Breast epithelium (tissue), 4 donors: Measurements from ENCODE around the gene PBX3. TPM values are rescaled to one million over a fixed set of nuclear protein-coding genes. Genes with fewer than 3 reads are reported as not detected.

Source experiments
- DNase-seq, 2 donors: peaks; one replicate each; pipeline ENCODE4 v3.0.0-alpha.2; 2019; ENCODE audit warnings: low spot score in 2 of 2
- H3K27ac ChIP-seq, 2 donors: fragments of 200-600 bp; sonication (generic) in 1 of 2; one replicate each; pipeline ENCODE4 v1.5.1; 2016 to 2019; ENCODE audit warnings: mild to moderate bottlenecking in 1 of 2
- H3K27me3 ChIP-seq, 2 donors: fragments of 200-600 bp; sonication (generic) in 1 of 2; one replicate each; pipeline versions ENCODE4 v1.5.1 to v1.6.0; 2017 to 2019; ENCODE audit warnings: control low read depth in 1 of 2, mild to moderate bottlenecking in 1 of 2
- H3K36me3 ChIP-seq: fragments of 200-600 bp; one replicate; pipeline ENCODE4 v1.5.1; 2019
- H3K4me1 ChIP-seq, 2 donors: fragments of 200-600 bp; sonication (generic); one replicate each; pipeline ENCODE4 v1.5.1; 2016 to 2019; ENCODE audit warnings: control low read depth in 1 of 2
- H3K4me3 ChIP-seq, 3 donors: fragments of 200-600 bp; sonication (generic); 1 replicate in 2 of 3; 2 replicates in 1 of 3; pipeline ENCODE4 v1.5.1; 2016 to 2019; ENCODE audit warnings: mild to moderate bottlenecking in 3 of 3, moderate library complexity in 2 of 3
- H3K9me3 ChIP-seq, 2 donors: fragments of 200-600 bp; sonication (generic) in 1 of 2; one replicate each; pipeline ENCODE4 v1.5.1; 2016 to 2019; ENCODE audit warnings: control low read depth in 1 of 2
- POLR2A ChIP-seq: fragments of 450-650 bp; IDR thresholded peaks from one replicate; pipeline ENCODE4 v1.6.1; 2016; ENCODE audit warnings: antibody characterized with exemption, mild to moderate bottlenecking, moderate library complexity
- POLR2AphosphoS5 ChIP-seq, 3 donors: sonication (generic); formaldehyde crosslinking; IDR thresholded peaks; one replicate each; pipeline ENCODE4 v1.6.1; 2017; ENCODE audit warnings: antibody characterized with exemption in 3 of 3
- intact Hi-C: fragments of 100-400 bp; cut with DNase I; formaldehyde crosslinking; loops from one replicate; pipeline ENCODE4 v1.15.1; 2023; ENCODE audit warnings: low total_unique reads
- total RNA-seq, 3 donors: library from RNA; depleted of rRNA; stranded (reverse); fragments of >200 nt; gene quantifications; one replicate each; pipeline ENCODE4 v1.1.0, GENCODE V29; 2016
- TF ChIP-seq, protein P1 (sequence below), 3 donors: fragments of 450-650 bp; IDR thresholded peaks; one replicate each; pipeline ENCODE4 v1.5.1; 2016 to 2017; ENCODE audit warnings: antibody characterized with exemption in 3 of 3, mild to moderate bottlenecking in 3 of 3, moderate library complexity in 3 of 3

PBX3 gene
- total RNA-seq, 3 donors from 2014 or later: 29.5 to 31.2 (median 29.8) TPM

DNA sequence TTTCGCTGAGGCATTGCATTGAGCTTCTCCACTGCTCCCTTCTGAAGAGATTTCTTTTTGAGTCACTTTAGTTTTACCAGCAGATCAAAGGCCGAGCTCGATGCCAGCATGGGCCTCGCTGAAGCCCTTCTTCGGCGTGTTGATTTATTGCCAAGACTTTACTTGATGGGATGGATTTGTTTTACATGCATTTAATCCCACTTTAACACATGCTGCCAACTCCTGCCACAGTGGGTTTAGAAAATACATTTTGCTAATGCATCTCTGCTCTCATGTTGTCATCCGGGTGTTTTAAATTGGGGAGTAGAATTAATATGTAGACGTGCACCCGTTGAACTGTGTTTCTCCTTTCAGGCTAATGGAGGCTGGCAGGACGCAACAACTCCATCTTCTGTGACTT, 218.3 kb downstream of the PBX3 start:
- Histone ChIP-seq H3K27me3 (no peaks in the 10 kb centered on the region), H3K27ac (no peak overlapping the region), H3K36me3 (no peaks in the 10 kb centered on the region), H3K4me3 (no peak overlapping the region), H3K4me1 (no peaks in the 10 kb centered on the region), H3K9me3 (no peaks in the 10 kb centered on the region)
- DNase-seq: no peak
- intact Hi-C loops: no loop called here
- TF ChIP-seq, protein P1, sequence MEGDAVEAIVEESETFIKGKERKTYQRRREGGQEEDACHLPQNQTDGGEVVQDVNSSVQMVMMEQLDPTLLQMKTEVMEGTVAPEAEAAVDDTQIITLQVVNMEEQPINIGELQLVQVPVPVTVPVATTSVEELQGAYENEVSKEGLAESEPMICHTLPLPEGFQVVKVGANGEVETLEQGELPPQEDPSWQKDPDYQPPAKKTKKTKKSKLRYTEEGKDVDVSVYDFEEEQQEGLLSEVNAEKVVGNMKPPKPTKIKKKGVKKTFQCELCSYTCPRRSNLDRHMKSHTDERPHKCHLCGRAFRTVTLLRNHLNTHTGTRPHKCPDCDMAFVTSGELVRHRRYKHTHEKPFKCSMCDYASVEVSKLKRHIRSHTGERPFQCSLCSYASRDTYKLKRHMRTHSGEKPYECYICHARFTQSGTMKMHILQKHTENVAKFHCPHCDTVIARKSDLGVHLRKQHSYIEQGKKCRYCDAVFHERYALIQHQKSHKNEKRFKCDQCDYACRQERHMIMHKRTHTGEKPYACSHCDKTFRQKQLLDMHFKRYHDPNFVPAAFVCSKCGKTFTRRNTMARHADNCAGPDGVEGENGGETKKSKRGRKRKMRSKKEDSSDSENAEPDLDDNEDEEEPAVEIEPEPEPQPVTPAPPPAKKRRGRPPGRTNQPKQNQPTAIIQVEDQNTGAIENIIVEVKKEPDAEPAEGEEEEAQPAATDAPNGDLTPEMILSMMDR (IDR thresholded peaks at IDR 0.05): no peak

DNA sequence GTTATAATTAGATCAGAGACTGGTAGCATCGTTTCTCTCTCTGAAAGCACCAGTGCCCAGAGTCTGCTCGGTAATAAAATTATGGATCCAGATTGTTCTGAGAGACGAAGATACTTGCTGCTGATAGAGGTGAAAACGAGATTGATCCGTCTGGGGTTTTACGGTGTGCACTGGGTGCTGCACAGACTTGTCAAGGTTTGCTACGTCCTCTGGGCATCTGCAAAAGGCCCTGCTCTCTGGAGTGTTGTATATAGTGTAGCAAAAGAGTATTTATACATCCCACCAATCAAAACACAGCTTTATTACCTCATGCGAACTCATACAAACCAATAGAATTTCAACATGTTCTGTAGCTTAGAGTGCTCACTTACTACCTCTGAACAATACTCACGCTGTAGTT, 219.3 kb downstream of the PBX3 start:
- intact Hi-C loops: no loop called here
- Histone ChIP-seq H3K27me3 (no peaks in the 10 kb centered on the region), H3K4me3 (no peak overlapping the region), H3K36me3 (no peaks in the 10 kb centered on the region), H3K27ac (no peak overlapping the region), H3K9me3 (no peaks in the 10 kb centered on the region), H3K4me1 (no peaks in the 10 kb centered on the region)
- no peak for DNase-seq
- TF ChIP-seq, protein P1 (IDR thresholded peaks at IDR 0.05): no peak
- TF ChIP-seq POLR2A: no peak
- TF ChIP-seq POLR2AphosphoS5 (IDR thresholded peaks at IDR 0.05): no peak

GRCh38 chr9:125966959-125967711, 220.0 kb downstream of the PBX3 start:
- no peaks in the 10 kb centered on the region for H3K9me3 ChIP-seq
- no peak for DNase-seq
- no peak overlapping the region for H3K4me3 ChIP-seq
- H3K4me1 ChIP-seq: no peaks in the 10 kb centered on the region
- H3K27me3 ChIP-seq: no peaks in the 10 kb centered on the region
- no peak overlapping the region for H3K27ac ChIP-seq
- intact Hi-C loops: no loop called here
- TF ChIP-seq POLR2A: no peak
- TF ChIP-seq, protein P1 (IDR thresholded peaks at IDR 0.05): no peak
- TF ChIP-seq POLR2AphosphoS5 (IDR thresholded peaks at IDR 0.05): no peak
- H3K36me3 ChIP-seq: no peaks in the 10 kb centered on the region

GRCh38 chr9:125968714-125969374, 221.7 kb downstream of the PBX3 start:
- Histone ChIP-seq H3K9me3 (no peaks in the 10 kb centered on the region), H3K4me1 (no peaks in the 10 kb centered on the region), H3K4me3 (no peak overlapping the region), H3K27ac (no peak overlapping the region), H3K27me3 (no peaks in the 10 kb centered on the region), H3K36me3 (no peaks in the 10 kb centered on the region)
- DNase-seq: no peak
- TF ChIP-seq POLR2A: no peak
- no peak for TF ChIP-seq POLR2AphosphoS5 (IDR thresholded peaks at IDR 0.05)
- TF ChIP-seq, protein P1 (IDR thresholded peaks at IDR 0.05): no peak
- intact Hi-C loops: no loop called here

GRCh38 chr9:125969462-125969861, 222.3 kb downstream of the PBX3 start:
- Histone ChIP-seq H3K4me1 (no peaks in the 10 kb centered on the region), H3K27ac (no peak overlapping the region), H3K4me3 (no peak overlapping the region), H3K36me3 (no peaks in the 10 kb centered on the region), H3K27me3 (no peaks in the 10 kb centered on the region), H3K9me3 (peaks cover 0 to under 1% of the 10 kb centered on the region in 2 donors)
- DNase-seq: no peak
- intact Hi-C loops: no loop called here
- TF ChIP-seq, protein P1 (IDR thresholded peaks at IDR 0.05): no peak
- TF ChIP-seq POLR2A: no peak
- TF ChIP-seq POLR2AphosphoS5 (IDR thresholded peaks at IDR 0.05): no peak
